SU-DHL-6 (cell line): ENCODE data around the gene BAHCC1.

Experiments
- H2AFZ ChIP-seq: fragments of 200-600 bp; sonication (generic); 2 replicates; pipeline ENCODE4 v1.6.1; 2014; ENCODE audit warnings: low read depth, mild to moderate bottlenecking, moderate library complexity, mixed read lengths, antibody characterized with exemption, low read length; ENCODE audit not compliant: severe bottlenecking
- H3F3A ChIP-seq: fragments of 200-600 bp; shearing (Covaris generic); 2 replicates; pipeline ENCODE4 v1.6.0; 2016; ENCODE audit warnings: antibody characterized with exemption, mild to moderate bottlenecking; ENCODE audit not compliant: insufficient read depth
- H3K27ac ChIP-seq: fragments of 200-600 bp; sonication (generic); 2 replicates; pipeline ENCODE4 v1.5.1; 2016; ENCODE audit warnings: low read depth, mild to moderate bottlenecking, low read length, moderate library complexity, mixed read lengths
- H3K27me3 ChIP-seq: fragments of 200-600 bp; sonication (generic), shearing (Covaris generic); 2 replicates; pipeline ENCODE4 v1.6.0; 2014; ENCODE audit warnings: mild to moderate bottlenecking, low read length
- H3K36me3 ChIP-seq: fragments of 200-600 bp; sonication (generic); 2 replicates; pipeline ENCODE4 v1.6.1; 2014; ENCODE audit warnings: mild to moderate bottlenecking, low read length, mixed read lengths
- H3K4me2 ChIP-seq: fragments of 300-600, 200-600 bp; shearing (Covaris generic), sonication (generic); 2 replicates; pipeline ENCODE4 v1.6.0; 2014; ENCODE audit warnings: low read length, low read depth, mild to moderate bottlenecking; ENCODE audit not compliant: poor library complexity, severe bottlenecking
- H3K4me3 ChIP-seq: fragments of 200-600 bp; sonication (generic); 2 replicates; pipeline ENCODE4 v1.5.1; 2014; ENCODE audit warnings: antibody characterized with exemption, low read length, mild to moderate bottlenecking, mixed read lengths; ENCODE audit not compliant: insufficient read depth, poor library complexity, severe bottlenecking
- H3K79me2 ChIP-seq: fragments of 200-600 bp; sonication (generic); 2 replicates; pipeline ENCODE4 v1.6.1; 2014; ENCODE audit warnings: mild to moderate bottlenecking, low read length, moderate library complexity; ENCODE audit not compliant: insufficient read depth
- H3K9ac ChIP-seq: fragments of 200-600 bp; sonication (generic); 2 replicates; pipeline ENCODE4 v1.7.0; 2014; ENCODE audit warnings: mild to moderate bottlenecking, low read length
- H3K9me2 ChIP-seq: fragments of 200-600 bp; sonication (generic); replicated peaks from 2 replicates; pipeline ENCODE4 v1.6.1; 2014; ENCODE audit warnings: low read length; ENCODE audit not compliant: insufficient read depth
- H3K9me3 ChIP-seq: fragments of 200-600 bp; sonication (generic); 2 replicates; pipeline ENCODE4 v1.6.1; 2014; ENCODE audit warnings: low read length, mixed read lengths; ENCODE audit not compliant: insufficient read depth
- H4K20me1 ChIP-seq: fragments of 200-600 bp; sonication (generic); 2 replicates; pipeline ENCODE4 v1.6.1; 2014; ENCODE audit warnings: low read depth, mild to moderate bottlenecking, antibody characterized with exemption, low read length, moderate library complexity, mixed read lengths
- EZH2phosphoT487 ChIP-seq: fragments of 200-600 bp; sonication (generic), shearing (Covaris generic); conservative IDR thresholded peaks from 2 replicates; pipeline ENCODE4 v1.6.1; 2018; ENCODE audit warnings: mild to moderate bottlenecking, antibody characterized with exemption, low read length, moderate library complexity, mixed read lengths
- TF ChIP-seq, protein P1 (sequence below): fragments of 200-600 bp; sonication (generic); IDR thresholded peaks from one replicate; pipeline ENCODE4 v1.5.1; 2017; ENCODE audit warnings: antibody characterized with exemption, mild to moderate bottlenecking, low read length, moderate library complexity; ENCODE audit not compliant: insufficient read depth, poor library complexity, severe bottlenecking

BAHCC1 gene

GRCh38 chr17:81391936-81392908 is 3.0 kb upstream of the BAHCC1 start:
- Histone ChIP-seq H3K4me3 (no peak overlapping the region), H3F3A (no peaks in the 10 kb centered on the region), H3K79me2 (no peaks in the 10 kb centered on the region), H3K27ac (no peak overlapping the region), H4K20me1 (no peaks in the 10 kb centered on the region), H3K36me3 (no peaks in the 10 kb centered on the region), H3K9me2 (no peaks in the 10 kb centered on the region), H3K27me3 (no peaks in the 10 kb centered on the region), H2AFZ (no peak overlapping the region), H3K9me3 (no peaks in the 10 kb centered on the region), H3K9ac (no peak overlapping the region), H3K4me2 (no peak overlapping the region)
- TF ChIP-seq EZH2phosphoT487, result no peak
- TF ChIP-seq, protein P1, sequence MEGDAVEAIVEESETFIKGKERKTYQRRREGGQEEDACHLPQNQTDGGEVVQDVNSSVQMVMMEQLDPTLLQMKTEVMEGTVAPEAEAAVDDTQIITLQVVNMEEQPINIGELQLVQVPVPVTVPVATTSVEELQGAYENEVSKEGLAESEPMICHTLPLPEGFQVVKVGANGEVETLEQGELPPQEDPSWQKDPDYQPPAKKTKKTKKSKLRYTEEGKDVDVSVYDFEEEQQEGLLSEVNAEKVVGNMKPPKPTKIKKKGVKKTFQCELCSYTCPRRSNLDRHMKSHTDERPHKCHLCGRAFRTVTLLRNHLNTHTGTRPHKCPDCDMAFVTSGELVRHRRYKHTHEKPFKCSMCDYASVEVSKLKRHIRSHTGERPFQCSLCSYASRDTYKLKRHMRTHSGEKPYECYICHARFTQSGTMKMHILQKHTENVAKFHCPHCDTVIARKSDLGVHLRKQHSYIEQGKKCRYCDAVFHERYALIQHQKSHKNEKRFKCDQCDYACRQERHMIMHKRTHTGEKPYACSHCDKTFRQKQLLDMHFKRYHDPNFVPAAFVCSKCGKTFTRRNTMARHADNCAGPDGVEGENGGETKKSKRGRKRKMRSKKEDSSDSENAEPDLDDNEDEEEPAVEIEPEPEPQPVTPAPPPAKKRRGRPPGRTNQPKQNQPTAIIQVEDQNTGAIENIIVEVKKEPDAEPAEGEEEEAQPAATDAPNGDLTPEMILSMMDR, result no peak

DNA sequence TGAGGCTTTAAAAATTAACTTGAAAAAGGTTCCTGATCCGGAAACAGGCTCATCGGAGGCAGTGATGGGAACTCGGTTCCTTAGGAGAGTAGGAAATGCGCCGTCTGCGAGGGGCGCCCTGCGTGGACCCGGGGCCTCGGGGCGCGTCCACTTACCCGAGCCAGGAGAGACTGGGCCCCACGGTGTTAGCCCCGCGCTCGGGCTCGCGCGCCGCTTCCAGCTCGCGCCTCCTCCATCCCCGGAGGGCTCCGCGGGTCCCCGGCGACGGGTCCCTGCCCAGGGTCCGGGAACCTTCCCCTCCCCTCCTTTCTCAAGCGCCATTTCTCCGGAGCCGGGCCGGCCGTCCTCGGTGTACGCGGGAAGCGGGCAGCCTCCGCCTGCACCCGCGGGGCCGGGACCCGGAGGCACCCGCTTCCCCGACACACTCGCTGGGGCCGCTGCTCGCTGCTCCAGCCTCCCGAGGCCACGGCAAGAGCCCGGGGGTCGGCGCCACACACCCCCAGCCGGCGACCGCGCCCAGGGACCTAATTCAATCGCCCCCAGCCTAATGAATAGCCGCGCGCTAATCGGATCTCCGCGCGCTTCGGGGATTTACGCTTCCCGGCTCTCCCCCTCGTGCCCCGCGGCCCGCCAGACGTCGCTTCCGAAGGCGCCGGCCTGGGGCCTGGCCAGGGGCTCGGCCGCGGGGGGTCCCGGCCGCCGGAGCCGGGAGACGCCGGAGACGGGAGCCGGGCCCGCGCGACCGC is 2.2 kb upstream of the BAHCC1 start:
- Histone ChIP-seq H3K9ac (no peak overlapping the region), H3K27me3 (no peaks in the 10 kb centered on the region)
- no peak for TF ChIP-seq EZH2phosphoT487
- TF ChIP-seq, protein P1, result no peak

DNA sequence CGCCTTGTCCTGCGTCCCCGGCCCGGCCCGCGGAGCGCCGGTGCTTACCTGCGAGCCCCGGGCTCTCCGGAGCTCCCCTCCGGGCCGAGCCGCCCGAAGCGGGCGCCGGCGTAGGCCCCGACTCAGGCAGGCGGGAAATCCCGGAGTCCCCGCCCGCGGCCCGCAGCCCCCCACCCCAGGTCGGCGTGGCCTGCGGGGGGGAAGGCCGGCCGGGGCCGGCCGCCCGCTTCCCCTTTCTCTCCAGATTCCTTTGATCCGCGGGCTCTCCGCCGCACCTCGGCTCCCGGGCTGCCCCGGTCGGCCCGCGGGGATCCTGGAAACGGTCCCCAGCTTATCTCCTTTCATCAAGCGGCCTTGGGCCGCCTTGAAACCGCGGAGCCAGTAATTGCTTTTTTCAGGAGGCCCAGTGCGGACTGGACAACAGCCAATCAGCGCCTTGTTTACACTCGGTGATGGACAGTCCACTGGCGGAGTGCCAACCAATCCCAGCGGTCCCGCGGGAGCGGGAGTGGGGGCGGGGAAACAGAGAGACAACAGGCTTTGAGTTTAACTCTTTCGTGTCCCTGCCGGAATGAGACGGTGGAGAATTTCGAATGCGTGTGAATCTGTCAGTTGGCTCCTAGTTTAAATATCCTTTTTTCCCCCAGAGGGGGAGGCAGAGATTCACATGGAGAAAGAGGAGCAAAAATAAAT is 1.4 kb upstream of the BAHCC1 start:
- H3K4me2 ChIP-seq, result no peak overlapping the region
- H3K9me3 ChIP-seq, result no peaks in the 10 kb centered on the region
- no peak for TF ChIP-seq EZH2phosphoT487
- TF ChIP-seq, protein P1, result no peak
- no peaks in the 10 kb centered on the region for H3K36me3 ChIP-seq
- H3F3A ChIP-seq, result no peaks in the 10 kb centered on the region
- H3K27me3 ChIP-seq, result no peaks in the 10 kb centered on the region
- no peaks in the 10 kb centered on the region for H4K20me1 ChIP-seq
- no peak overlapping the region for H3K4me3 ChIP-seq
- H3K9me2 ChIP-seq, result no peaks in the 10 kb centered on the region
- no peak overlapping the region for H3K9ac ChIP-seq
- no peak overlapping the region for H2AFZ ChIP-seq
- H3K27ac ChIP-seq, result no peak overlapping the region
- H3K79me2 ChIP-seq, result no peaks in the 10 kb centered on the region

More for the DNA sequence above, 2.2 kb upstream of the BAHCC1 start:
- Histone ChIP-seq H2AFZ (no peak overlapping the region), H3K36me3 (no peaks in the 10 kb centered on the region), H3K4me2 (no peak overlapping the region), H3K79me2 (no peaks in the 10 kb centered on the region), H3F3A (no peaks in the 10 kb centered on the region), H3K9me3 (no peaks in the 10 kb centered on the region), H4K20me1 (no peaks in the 10 kb centered on the region), H3K9me2 (no peaks in the 10 kb centered on the region), H3K27ac (no peak overlapping the region), H3K4me3 (no peak overlapping the region)
